Vagina (tissue), 2 donors: ENCODE data around the gene SLC6A4. TPM values are rescaled to one million over a fixed set of nuclear protein-coding genes. Genes with fewer than 3 reads are reported as not detected.
"Not testable (repeated sequence)": the region's sequence is repeated elsewhere in the genome, so short reads cannot be mapped to it uniquely, and the experiment has no call there.

ENCODE experiments used
- DNase-seq, 2 donors: peaks; one replicate each; pipeline ENCODE4 v3.0.0-alpha.2; 2017; ENCODE audit errors: extremely low spot score in 2 of 2
- H3K27ac ChIP-seq: fragments of 200-600 bp; sonication (generic); one replicate; pipeline ENCODE4 v1.5.1; 2019
- H3K27me3 ChIP-seq: fragments of 200-600 bp; sonication (generic); one replicate; pipeline ENCODE4 v1.5.1; 2019
- H3K36me3 ChIP-seq, 2 donors: fragments of 200-600 bp; sonication (generic); one replicate each; pipeline ENCODE4 v1.5.1; 2017 to 2019
- H3K4me1 ChIP-seq: fragments of 200-600 bp; sonication (generic); one replicate; pipeline ENCODE4 v1.5.1; 2019
- H3K4me3 ChIP-seq, 2 donors: fragments of 200-600 bp; sonication (generic); 1 replicate in 1 of 2; 2 replicates in 1 of 2; pipeline ENCODE4 v1.5.1; 2016 to 2019
- H3K9me3 ChIP-seq: fragments of 200-600 bp; sonication (generic); one replicate; pipeline ENCODE4 v1.5.1; 2019
- CTCF ChIP-seq, 3 experiments: fragments of 450-650 bp in 2 of 3; fragments of 200-600 bp in 1 of 3; sonication (generic) in 1 of 3; IDR thresholded peaks; one replicate each; pipeline ENCODE4 v1.5.1; 2017 to 2019; ENCODE audit warnings: antibody characterized with exemption in 3 of 3, mild to moderate bottlenecking in 2 of 3, moderate library complexity in 2 of 3
- POLR2A ChIP-seq, 2 donors: fragments of 450-650 bp; IDR thresholded peaks; one replicate each; pipeline ENCODE4 v1.6.1; 2017; ENCODE audit warnings: antibody characterized with exemption in 2 of 2, mild to moderate bottlenecking in 2 of 2, moderate library complexity in 2 of 2
- POLR2AphosphoS5 ChIP-seq, 2 donors: sonication (generic); formaldehyde crosslinking; IDR thresholded peaks; one replicate each; pipeline ENCODE4 v1.9.0; 2017; ENCODE audit warnings: antibody characterized with exemption in 2 of 2, mild to moderate bottlenecking in 2 of 2, low read depth in 1 of 2; ENCODE audit not compliant: insufficient read depth in 1 of 2
- intact Hi-C: fragments of 100-400 bp; cut with DNase I; formaldehyde crosslinking; loops from one replicate; pipeline ENCODE4 v1.15.1; 2023
- total RNA-seq: library from RNA; depleted of rRNA; stranded (reverse); fragments of >200 nt; gene quantifications from one replicate; pipeline ENCODE4 v1.2.3, GENCODE V29; 2016

The SLC6A4 gene
- total RNA-seq, 1 donor from 2014 or later, result 0.98 TPM

- no peak overlapping the region for H3K4me3 ChIP-seq
- H3K9me3 ChIP-seq, result no peaks in the 10 kb centered on the region
- H3K27me3 ChIP-seq, result no peaks in the 10 kb centered on the region
- no peaks in the 10 kb centered on the region for H3K36me3 ChIP-seq
- intact Hi-C loops, result no loop called here
- no peaks in the 10 kb centered on the region for H3K4me1 ChIP-seq
- no peak for DNase-seq
- TF ChIP-seq POLR2AphosphoS5 (IDR thresholded peaks at IDR 0.05; ENCODE audit: insufficient read depth in 1 of 2, low read depth in 1 of 2), result no peak
- no peak for TF ChIP-seq POLR2A (IDR thresholded peaks at IDR 0.05)
- no peak for TF ChIP-seq CTCF (IDR thresholded peaks at IDR 0.05)
- no peak overlapping the region for H3K27ac ChIP-seq
These were observed 32.0 kb downstream of the SLC6A4 start for GRCh38 chr17:30203471-30203981.

GRCh38 chr17:30200656-30201055 lies 34.8 kb downstream of the SLC6A4 start:
- H3K4me3 ChIP-seq, intact Hi-C loops, H3K27me3 ChIP-seq, H3K4me1 ChIP-seq, H3K36me3 ChIP-seq, H3K27ac ChIP-seq, H3K9me3 ChIP-seq, DNase-seq: not testable (repeated sequence)

- Histone ChIP-seq H3K9me3 (no peaks in the 10 kb centered on the region), H3K36me3 (no peaks in the 10 kb centered on the region), H3K27me3 (no peaks in the 10 kb centered on the region), H3K4me1 (no peaks in the 10 kb centered on the region), H3K4me3 (no peak overlapping the region), H3K27ac (no peak overlapping the region)
- TF ChIP-seq POLR2AphosphoS5 (IDR thresholded peaks at IDR 0.05; ENCODE audit: insufficient read depth in 1 of 2, low read depth in 1 of 2) (no peak), POLR2A (IDR thresholded peaks at IDR 0.05) (no peak), CTCF (IDR thresholded peaks at IDR 0.05) (no peak)
- DNase-seq, result no peak
- intact Hi-C loops, result no loop called here
These were observed 35.4 kb downstream of the SLC6A4 start for GRCh38 chr17:30200106-30200505.

- intact Hi-C loops, result no loop called here
These were observed 35.9 kb downstream of the SLC6A4 start for GRCh38 chr17:30199600-30199999.

GRCh38 chr17:30197416-30197815 lies 38.1 kb downstream of the SLC6A4 start:
- Histone ChIP-seq H3K4me1 (no peaks in the 10 kb centered on the region), H3K9me3 (no peaks in the 10 kb centered on the region), H3K36me3 (no peaks in the 10 kb centered on the region), H3K27ac (no peak overlapping the region), H3K27me3 (no peaks in the 10 kb centered on the region), H3K4me3 (no peak overlapping the region)
- DNase-seq, result no peak
- intact Hi-C loops, result no loop called here
- TF ChIP-seq POLR2A (IDR thresholded peaks at IDR 0.05) (no peak), CTCF (IDR thresholded peaks at IDR 0.05) (no peak), POLR2AphosphoS5 (IDR thresholded peaks at IDR 0.05; ENCODE audit: insufficient read depth in 1 of 2, low read depth in 1 of 2) (no peak)

More at GRCh38 chr17:30199600-30199999, 35.9 kb downstream of the SLC6A4 start:
- Histone ChIP-seq H3K4me3 (no peak overlapping the region), H3K36me3 (no peaks in the 10 kb centered on the region), H3K9me3 (no peaks in the 10 kb centered on the region), H3K4me1 (no peaks in the 10 kb centered on the region), H3K27me3 (no peaks in the 10 kb centered on the region), H3K27ac (no peak overlapping the region)
- TF ChIP-seq POLR2AphosphoS5 (IDR thresholded peaks at IDR 0.05; ENCODE audit: insufficient read depth in 1 of 2, low read depth in 1 of 2) (no peak), CTCF (IDR thresholded peaks at IDR 0.05) (no peak), POLR2A (IDR thresholded peaks at IDR 0.05) (no peak)
- DNase-seq, result no peak
